GM12878 (cell line): Measurements from ENCODE around the gene GRIK5. TPM values are rescaled to one million over a fixed set of nuclear protein-coding genes. Genes with fewer than 3 reads are reported as not detected.

Source experiments
- ATAC-seq: fragments of 200-7000 bp; cut with Tn5 transposase; 3 replicates; pipeline ENCODE4 v1.9.1; 2020; ENCODE audit warnings: mild to moderate bottlenecking, moderate library complexity
- BruUV-seq: library from RNA; stranded (reverse); fragments of 400-500 nt; replicated peaks from 2 replicates; lab custom pipeline; 2021; lab: Mats Ljungman, UMichigan
- CTCF ChIA-PET: fragments of 300-600 bp; sonication (Branson Sonifier 250); formaldehyde crosslinking; extraction: SDS; loops from one replicate; lab custom pipeline; 2021; ENCODE audit warnings: inconsistent platforms; lab: Yijun Ruan, JAX
- POLR2A ChIA-PET: fragments of 350-600 bp; formaldehyde crosslinking; extraction: SDS; loops from one replicate; lab custom pipeline; 2021; ENCODE audit warnings: inconsistent platforms; lab: Charles Lee
- RAD21 ChIA-PET: fragments of 300-600 bp; sonication (Branson Sonifier 250); formaldehyde crosslinking; loops from one replicate; lab custom pipeline; 2023; ENCODE audit warnings: antibody characterized with exemption; ENCODE audit not compliant: unreplicated experiment; lab: Charles Lee
- SMC1A ChIA-PET: fragments of 300-600 bp; sonication (Branson Sonifier 250); formaldehyde crosslinking; loops from one replicate; lab custom pipeline; 2023; ENCODE audit not compliant: unreplicated experiment, uncharacterized antibody; lab: Charles Lee
- DNase-seq: peaks from one replicate; pipeline ENCODE4 v3.0.0-alpha.2; 2011; ENCODE audit warnings: low read depth, low spot score
- FAIRE-seq: peaks from 3 replicates; lab custom pipeline; 2011; peaks lifted over from hg19 to GRCh38; lab: Jason Lieb, UNC
- H2AFZ ChIP-seq: 2 replicates; pipeline ENCODE4 v1.6.0; 2011; ENCODE audit warnings: low read depth, low read length, control low read depth; ENCODE audit not compliant: control insufficient read depth
- H3K27ac ChIP-seq: 2 replicates; pipeline ENCODE4 v1.5.1; 2011; ENCODE audit warnings: control low read depth; ENCODE audit not compliant: control insufficient read depth, insufficient read depth
- H3K27me3 ChIP-seq, 2 experiments: replicated peaks in 1 of 2; 2 replicates each; pipeline versions ENCODE4 v1.6.0 to v1.6.1; 2011; ENCODE audit warnings: low read length in 1 of 2; ENCODE audit not compliant: control insufficient read depth in 2 of 2, insufficient read depth in 2 of 2
- H3K36me3 ChIP-seq, 2 experiments: 2 replicates each; pipeline ENCODE4 v1.5.1; 2011; ENCODE audit warnings: low read length in 1 of 2; ENCODE audit not compliant: control insufficient read depth in 2 of 2, insufficient read depth in 2 of 2
- H3K4me1 ChIP-seq: 2 replicates; pipeline ENCODE4 v1.6.1; 2011; ENCODE audit warnings: mild to moderate bottlenecking, low read length, moderate library complexity, mixed read lengths; ENCODE audit not compliant: control insufficient read depth, insufficient read depth
- H3K4me2 ChIP-seq: 2 replicates; pipeline ENCODE4 v1.6.0; 2011; ENCODE audit warnings: control low read depth; ENCODE audit not compliant: control insufficient read depth, insufficient read depth
- H3K4me3 ChIP-seq: fragments of 200-600 bp; sonication (generic); 2 replicates; pipeline ENCODE4 v1.5.1; 2016
- H3K79me2 ChIP-seq: 2 replicates; pipeline ENCODE4 v1.6.0; 2011; ENCODE audit warnings: low read length; ENCODE audit not compliant: control insufficient read depth, insufficient read depth
- H3K9ac ChIP-seq: 2 replicates; pipeline ENCODE4 v1.8.0; 2011; ENCODE audit warnings: low read length, control low read depth, mixed read lengths; ENCODE audit not compliant: control insufficient read depth, insufficient read depth
- H3K9me3 ChIP-seq: replicated peaks from 3 replicates; pipeline ENCODE4 v1.5.1; 2011; ENCODE audit warnings: mild to moderate bottlenecking, low read length; ENCODE audit not compliant: control insufficient read depth, insufficient read depth
- H4K20me1 ChIP-seq: 2 replicates; pipeline ENCODE4 v1.6.0; 2011; ENCODE audit not compliant: control insufficient read depth, insufficient read depth
- BRCA1 ChIP-seq: IDR thresholded peaks from 2 replicates; pipeline ENCODE4 v1.6.1; 2011; ENCODE audit warnings: low read depth, low read length, improper control_type of control experiment
- DPF2 ChIP-seq: fragments of 450-650 bp; IDR thresholded peaks from 2 replicates; pipeline ENCODE4 v1.6.1; 2017; ENCODE audit warnings: mild to moderate bottlenecking
- LARP7 ChIP-seq: fragments of 450-650 bp; IDR thresholded peaks from 2 replicates; pipeline ENCODE4 v1.6.1; 2017; ENCODE audit warnings: mild to moderate bottlenecking
- MLLT1 ChIP-seq: fragments of 450-650 bp; IDR thresholded peaks from 2 replicates; pipeline ENCODE4 v1.6.1; 2016; ENCODE audit warnings: mild to moderate bottlenecking
- NFYA ChIP-seq: IDR thresholded peaks from 2 replicates; pipeline ENCODE4 v1.6.1; 2011; ENCODE audit warnings: low read depth, mild to moderate bottlenecking, low read length, improper control_type of control experiment, borderline replicate concordance
- RFX5 ChIP-seq: IDR thresholded peaks from 2 replicates; pipeline ENCODE4 v1.6.1; 2011; ENCODE audit warnings: low read depth, low read length, improper control_type of control experiment
- SMC3 ChIP-seq: IDR thresholded peaks from 2 replicates; pipeline ENCODE4 v1.6.1; 2011; ENCODE audit warnings: low read length, improper control_type of control experiment, borderline replicate concordance
- SREBF1 ChIP-seq: IDR thresholded peaks from 2 replicates; pipeline ENCODE4 v1.6.1; 2012; ENCODE audit warnings: mild to moderate bottlenecking, low read length
- ZBTB33 ChIP-seq: fragments of 450-650 bp; IDR thresholded peaks from 2 replicates; pipeline ENCODE4 v1.6.1; 2017; ENCODE audit warnings: mild to moderate bottlenecking
- ZNF217 ChIP-seq: fragments of 450-650 bp; IDR thresholded peaks from 2 replicates; pipeline ENCODE4 v1.6.1; 2017; ENCODE audit warnings: antibody characterized with exemption, mild to moderate bottlenecking
- ZNF24 ChIP-seq: fragments of 450-650 bp; IDR thresholded peaks from 2 replicates; pipeline ENCODE4 v1.6.1; 2017; ENCODE audit warnings: antibody characterized with exemption, mild to moderate bottlenecking
- WGBS: methylation state at CpG from one replicate; pipeline ENCODE4 v1.1.6; 2016; ENCODE audit warnings: low lambda C conversion rate; ENCODE audit not compliant: insufficient replicate concordance, insufficient coverage; ENCODE audit errors: missing lambda C conversion rate; 5-methylcytosine and 5-hydroxymethylcytosine counted together
- in situ Hi-C: fragments of 300-500 bp; cut with MboI; formaldehyde crosslinking; loops from 9 replicates; pipeline ENCODE4 v1.14.3; 2018; ENCODE audit warnings: mixed read lengths
- intact Hi-C: fragments of 100-400 bp; cut with micrococcal nuclease; formaldehyde crosslinking; loops from one replicate; pipeline ENCODE4 v1.14.2; 2022; ENCODE audit not compliant: unreplicated experiment
- polyA plus RNA-seq, 11 experiments: library from polyadenylated mRNA; depleted of rRNA in 4 of 11; unstranded in 6 of 11; stranded (reverse) in 5 of 11; fragments of >200 nt; fragmentation: Nextera tagmentation in 4 of 11; fragmentation: Illumina TruSeq in 1 of 11; extraction: Ambion mirVana in 4 of 11; extraction: Trizol in 1 of 11; gene quantifications; 1 replicate in 1 of 11; 2 replicates in 10 of 11; pipeline versions ENCODE4 v1.2.1 to v1.2.3, GENCODE V29; 2011 to 2016; ENCODE audit warnings: inconsistent platforms in 2 of 11, missing spikeins in 2 of 11, low read depth in 1 of 11
- total RNA-seq, 4 experiments: library from RNA; depleted of rRNA in 3 of 4; stranded (reverse); fragments of >200 nt in 3 of 4; fragmentation: Illumina TruSeq in 1 of 4; extraction: Trizol in 1 of 4; gene quantifications; 2 replicates each; pipeline versions ENCODE4 v1.2.1 to v1.2.3, GENCODE V29; 2013 to 2021

Gene GRIK5
- total and polyA plus RNA-seq, 10 of the 15 experiments (the other 5 are each of a cell fraction or from before 2014, with no cell fraction given) = 0.03 to 0.23 (median 0.07) TPM; not detected in 3

- CTCF ChIA-PET = interaction anchor here (1.0 kb wide), 1 partner anchor 373 kb away, joined by 3 read pairs; no protein-coding TSS in a partner anchor
- FAIRE-seq = no peak
- 54% methylated on average over 9 of the region's 9 CpGs for WGBS
Measured at GRCh38 chr19:42065511-42065910, 4.5 kb downstream of the GRIK5 start.

More at GRCh38 chr19:42065511-42065910, 4.5 kb downstream of the GRIK5 start:
- SMC1A ChIA-PET = no interaction called here
- no peak overlapping the region for H2AFZ ChIP-seq
- no peak overlapping the region for H3K27ac ChIP-seq
- H4K20me1 ChIP-seq = no peaks in the 10 kb centered on the region
- in situ Hi-C loops = no loop called here
- RAD21 ChIA-PET = no interaction called here
- POLR2A ChIA-PET = interaction anchor here (0.6 kb wide), 1 partner anchor 164 kb away, joined by 3 read pairs; no protein-coding TSS in a partner anchor
- no TSS peak for BruUV-seq
- peaks cover 15 to 16% of the 10 kb centered on the region in 2 experiments for H3K27me3 ChIP-seq
- TF ChIP-seq SREBF1 = no peak
- TF ChIP-seq ZNF24 = no peak
- no peak for TF ChIP-seq SMC3
- TF ChIP-seq ZNF217 = no peak
- no peak for TF ChIP-seq ZBTB33
- TF ChIP-seq NFYA = no peak
- TF ChIP-seq DPF2 = no peak
- TF ChIP-seq BRCA1 = no peak
- TF ChIP-seq LARP7 = no peak
- no peak for TF ChIP-seq RFX5
- no peak for TF ChIP-seq MLLT1
- no peaks in the 10 kb centered on the region for H3K36me3 ChIP-seq
- no peaks in the 10 kb centered on the region for H3K4me1 ChIP-seq
- no peaks in the 10 kb centered on the region for H3K9me3 ChIP-seq
- no peak overlapping the region for H3K9ac ChIP-seq
- no peak for ATAC-seq
- H3K4me3 ChIP-seq = no peak overlapping the region
- no peak for DNase-seq
- H3K4me2 ChIP-seq = no peak overlapping the region
- H3K79me2 ChIP-seq = no peaks in the 10 kb centered on the region
- intact Hi-C loops = no loop called here
